GM20000 (cell line): ENCODE measurements around the gene FSTL4.

Source experiments
- DNase-seq: peaks from one replicate; pipeline ENCODE4 v3.0.0; 2012; ENCODE audit warnings: low spot score
- TF ChIP-seq, protein P1 (sequence below): IDR thresholded peaks from 2 replicates; pipeline ENCODE4 v1.5.1; 2012; ENCODE audit warnings: mild to moderate bottlenecking, control low read depth; ENCODE audit errors: extremely low read depth, missing control alignments

The FSTL4 gene

DNA sequence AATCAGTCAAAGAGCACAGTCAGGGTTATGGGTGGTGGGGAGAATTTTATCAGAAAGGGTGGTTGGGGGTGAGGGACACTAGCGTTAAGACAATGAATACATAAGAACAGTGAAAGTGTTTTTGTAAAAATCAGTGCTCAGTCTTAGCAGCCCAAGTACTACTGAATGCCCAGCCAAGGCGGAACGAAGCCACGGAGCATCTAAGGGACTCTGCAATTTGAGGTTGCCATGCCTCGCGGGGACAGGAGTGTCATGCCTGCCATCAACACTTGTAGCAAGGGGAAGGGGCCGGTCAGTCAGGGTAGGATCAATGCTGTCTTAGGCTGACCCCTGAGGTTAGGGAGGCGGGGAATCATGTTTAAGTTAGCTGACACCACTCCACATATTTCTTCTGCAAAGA lies 13.3 kb downstream of the FSTL4 start:
- TF ChIP-seq, protein P1, sequence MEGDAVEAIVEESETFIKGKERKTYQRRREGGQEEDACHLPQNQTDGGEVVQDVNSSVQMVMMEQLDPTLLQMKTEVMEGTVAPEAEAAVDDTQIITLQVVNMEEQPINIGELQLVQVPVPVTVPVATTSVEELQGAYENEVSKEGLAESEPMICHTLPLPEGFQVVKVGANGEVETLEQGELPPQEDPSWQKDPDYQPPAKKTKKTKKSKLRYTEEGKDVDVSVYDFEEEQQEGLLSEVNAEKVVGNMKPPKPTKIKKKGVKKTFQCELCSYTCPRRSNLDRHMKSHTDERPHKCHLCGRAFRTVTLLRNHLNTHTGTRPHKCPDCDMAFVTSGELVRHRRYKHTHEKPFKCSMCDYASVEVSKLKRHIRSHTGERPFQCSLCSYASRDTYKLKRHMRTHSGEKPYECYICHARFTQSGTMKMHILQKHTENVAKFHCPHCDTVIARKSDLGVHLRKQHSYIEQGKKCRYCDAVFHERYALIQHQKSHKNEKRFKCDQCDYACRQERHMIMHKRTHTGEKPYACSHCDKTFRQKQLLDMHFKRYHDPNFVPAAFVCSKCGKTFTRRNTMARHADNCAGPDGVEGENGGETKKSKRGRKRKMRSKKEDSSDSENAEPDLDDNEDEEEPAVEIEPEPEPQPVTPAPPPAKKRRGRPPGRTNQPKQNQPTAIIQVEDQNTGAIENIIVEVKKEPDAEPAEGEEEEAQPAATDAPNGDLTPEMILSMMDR = no peak
- DNase-seq = no peak

DNA sequence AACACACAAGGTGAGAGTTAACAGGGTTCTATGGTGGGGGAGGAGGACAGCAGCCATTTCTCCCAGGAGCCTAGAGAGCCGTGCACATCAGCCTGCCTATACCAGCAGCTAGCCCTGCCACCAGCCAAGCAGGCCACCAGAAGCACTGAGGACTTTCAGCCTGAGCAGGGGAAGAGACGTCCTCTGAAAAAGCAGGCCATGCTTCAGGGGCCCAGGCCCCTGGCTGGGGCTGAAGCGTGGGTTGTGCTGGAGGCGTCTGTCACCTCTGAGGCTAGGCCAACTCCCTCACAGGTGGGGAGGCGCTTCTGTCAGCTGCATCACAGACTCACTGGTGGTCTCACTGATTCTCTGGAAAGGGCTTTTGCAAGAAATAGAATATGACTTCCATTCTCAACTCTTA lies 16.3 kb downstream of the FSTL4 start:
- TF ChIP-seq, protein P1 = no peak
- DNase-seq = no peak

GRCh38 chr5:133595465-133595864 lies 16.9 kb downstream of the FSTL4 start:
- TF ChIP-seq, protein P1 = no peak
- DNase-seq = no peak

DNA sequence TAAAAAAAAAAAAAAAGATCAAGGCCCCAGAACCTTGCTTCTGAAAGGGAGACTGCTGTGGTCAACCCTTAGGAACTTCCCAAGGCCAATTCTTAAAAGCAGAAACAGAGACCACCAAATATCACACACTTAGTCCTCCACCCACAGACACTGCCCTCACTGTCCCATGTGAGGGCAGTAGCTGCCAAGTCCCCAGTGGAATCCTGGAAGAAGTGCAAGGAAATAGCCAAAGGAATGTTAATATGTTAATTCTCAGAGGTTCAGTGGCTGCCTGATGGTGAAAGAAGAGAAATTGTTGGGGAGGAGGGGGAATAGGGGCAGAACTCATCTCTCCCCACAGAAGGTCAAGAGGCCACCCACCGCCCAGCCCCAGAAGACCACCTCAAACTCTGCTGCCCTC lies 23.1 kb downstream of the FSTL4 start:
- TF ChIP-seq, protein P1 = no peak
- no peak for DNase-seq

DNA sequence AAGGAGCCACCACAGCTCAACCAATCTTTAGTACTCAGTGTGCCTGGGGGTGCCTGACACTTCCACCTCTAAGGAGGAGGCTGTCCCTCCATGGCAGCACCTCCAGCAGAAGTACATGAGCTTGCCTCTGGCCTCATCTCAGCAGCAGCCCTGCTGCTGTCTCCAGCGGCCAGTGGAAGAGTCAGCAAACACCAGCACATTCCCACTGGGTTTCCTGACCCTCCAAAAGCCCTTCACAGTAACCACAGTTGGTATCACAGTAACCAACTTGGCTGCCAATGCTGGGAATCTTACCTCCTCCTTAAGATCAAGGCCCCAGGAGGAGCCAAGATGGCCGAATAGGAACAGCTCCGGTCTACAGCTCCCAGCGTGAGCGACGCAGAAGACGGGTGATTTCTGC lies 29.4 kb downstream of the FSTL4 start:
- DNase-seq = no peak
- TF ChIP-seq, protein P1 = no peak

DNA sequence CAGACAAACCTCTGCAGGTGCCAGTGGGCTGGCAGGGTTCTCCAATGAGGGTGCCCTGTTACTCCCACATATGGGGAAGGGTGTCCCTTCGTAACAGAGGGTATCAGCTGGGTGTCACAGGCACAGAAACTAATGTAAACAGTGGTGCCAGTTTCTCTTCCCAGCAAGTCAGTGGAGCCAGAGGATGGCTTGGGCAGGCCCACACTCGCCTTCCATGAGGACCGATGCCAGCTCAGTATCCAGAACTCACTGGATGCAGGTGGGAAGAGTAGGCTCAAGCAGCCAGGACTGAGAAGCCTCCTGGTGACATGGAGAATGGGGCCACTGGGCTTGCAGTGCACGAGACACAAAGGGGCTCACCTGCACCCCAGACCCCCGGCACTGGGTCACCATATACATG lies 30.4 kb downstream of the FSTL4 start:
- no peak for DNase-seq
- TF ChIP-seq, protein P1 = no peak

DNA sequence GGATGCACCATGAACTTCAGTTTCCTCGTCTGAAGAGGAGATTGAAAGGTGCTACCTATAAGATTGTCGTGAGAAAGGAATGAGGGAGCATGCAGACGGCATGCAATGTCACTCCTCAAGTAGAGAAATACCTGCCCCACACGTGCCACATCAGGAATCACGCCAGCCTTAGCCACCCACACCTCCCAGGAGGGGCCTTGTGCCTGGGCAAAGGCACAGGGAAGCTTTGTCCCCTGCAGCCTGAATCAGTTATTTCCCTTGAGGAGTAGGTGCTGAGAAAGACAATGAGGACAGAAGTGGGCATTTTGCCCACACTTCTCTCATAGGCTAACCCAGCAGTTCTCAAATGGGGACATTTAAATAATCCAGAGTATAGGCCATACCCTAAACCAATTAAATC lies 31.0 kb downstream of the FSTL4 start:
- TF ChIP-seq, protein P1 = no peak
- DNase-seq = no peak
